Urinary bladder (tissue), 4 donors: ENCODE results near the gene DHX32. TPM values are rescaled to one million over a fixed set of nuclear protein-coding genes. Genes with fewer than 3 reads are reported as not detected.
"Not testable (repeated sequence)": the region's sequence is repeated elsewhere in the genome, so short reads cannot be mapped to it uniquely, and the experiment has no call there.

Source experiments
- DNase-seq: peaks from one replicate; pipeline ENCODE4 v3.0.0-alpha.2; 2015; ENCODE audit errors: extremely low spot score
- H3K27ac ChIP-seq: one replicate; pipeline ENCODE4 v1.5.1; 2013; ENCODE audit warnings: low read depth, mild to moderate bottlenecking, moderate library complexity
- H3K36me3 ChIP-seq: one replicate; pipeline ENCODE4 v1.6.1; 2013; ENCODE audit warnings: mild to moderate bottlenecking, moderate library complexity; ENCODE audit not compliant: insufficient read depth
- H3K4me1 ChIP-seq: one replicate; pipeline ENCODE4 v1.6.1; 2013; ENCODE audit warnings: mild to moderate bottlenecking, moderate library complexity; ENCODE audit not compliant: insufficient read depth
- H3K4me3 ChIP-seq: one replicate; pipeline ENCODE4 v1.5.1; 2013; ENCODE audit warnings: low read depth, low read length
- WGBS: extraction: QIAGEN DNeasy Blood & Tissue Kit; methylation state at CpG from one replicate; pipeline ENCODE4 v1.1.7; 2013; 5-methylcytosine and 5-hydroxymethylcytosine counted together
- polyA plus RNA-seq: library from polyadenylated mRNA; stranded (reverse); fragments of 200-250 nt; gene quantifications from one replicate; pipeline ENCODE4 v1.2.3, GENCODE V29; 2013
- total RNA-seq: library from RNA; depleted of rRNA; stranded (reverse); fragments of >200 nt; gene quantifications from one replicate; pipeline ENCODE4 v1.2.3, GENCODE V29; 2014
- donor health status: healthy with polysubstance abuse.
- donor health status: healthy.

Gene DHX32
- total RNA-seq (30.2 TPM), polyA plus RNA-seq (15.8 TPM)

GRCh38 chr10:125881192-125881591 lies at the start of gene DHX32:
Gene DHX32, minus strand, starts transcription at chr10:125881292. Its CDS starts 468 bp downstream, at chr10:125880824.
- Histone ChIP-seq H3K4me3 (no peak within 1 kb of the TSS), H3K4me1 (no peaks in the 10 kb centered on the region), H3K36me3 (no peaks in the 10 kb centered on the region), H3K27ac (no peak within 1 kb of the TSS)
- DNase-seq, result no peak
- WGBS, result 59% methylated on average over 4 of the region's 4 CpGs

- H3K4me1 ChIP-seq, result no peaks in the 10 kb centered on the region
These were observed 48.5 kb upstream of the DHX32 start for GRCh38 chr10:125929618-125930017.

GRCh38 chr10:125928928-125929585 lies 48.0 kb upstream of the DHX32 start:
- Histone ChIP-seq H3K27ac (no peak overlapping the region), H3K4me1 (no peaks in the 10 kb centered on the region), H3K4me3 (no peak overlapping the region), H3K36me3 (no peaks in the 10 kb centered on the region)
- WGBS, result 78% methylated on average over 7 of the region's 7 CpGs
- DNase-seq, result no peak

More at GRCh38 chr10:125929618-125930017, 48.5 kb upstream of the DHX32 start:
- WGBS, result 82% methylated on average over 4 of the region's 4 CpGs
- no peak overlapping the region for H3K4me3 ChIP-seq
- H3K36me3 ChIP-seq, result no peaks in the 10 kb centered on the region
- H3K27ac ChIP-seq, result no peak overlapping the region
- no peak for DNase-seq

GRCh38 chr10:125927265-125927664 lies 46.2 kb upstream of the DHX32 start:
- not testable (repeated sequence) for H3K4me1 ChIP-seq, H3K27ac ChIP-seq, DNase-seq, H3K36me3 ChIP-seq, H3K4me3 ChIP-seq
- 76% methylated on average over 5 of the region's 5 CpGs for WGBS

- WGBS, result 58% methylated on average over 5 of the region's 5 CpGs
- Histone ChIP-seq H3K4me3 (no peak overlapping the region), H3K36me3 (no peaks in the 10 kb centered on the region), H3K27ac (no peak overlapping the region), H3K4me1 (no peaks in the 10 kb centered on the region)
- no peak for DNase-seq
These were observed 45.2 kb upstream of the DHX32 start for GRCh38 chr10:125926247-125926646.

GRCh38 chr10:125925262-125925834 lies 44.3 kb upstream of the DHX32 start:
- Histone ChIP-seq H3K4me1 (no peaks in the 10 kb centered on the region), H3K4me3 (no peak overlapping the region), H3K27ac (no peak overlapping the region), H3K36me3 (no peaks in the 10 kb centered on the region)
- 76% methylated on average over 5 of the region's 5 CpGs for WGBS
- DNase-seq, result no peak

GRCh38 chr10:125921643-125922306 lies 40.7 kb upstream of the DHX32 start:
- H3K4me3 ChIP-seq, H3K36me3 ChIP-seq, H3K4me1 ChIP-seq, DNase-seq, H3K27ac ChIP-seq: not testable (repeated sequence)
- 93% methylated on average over 2 of the region's 2 CpGs for WGBS

GRCh38 chr10:125917704-125918361 lies 36.7 kb upstream of the DHX32 start:
- H3K36me3 ChIP-seq, H3K4me3 ChIP-seq, DNase-seq, H3K27ac ChIP-seq, H3K4me1 ChIP-seq: not testable (repeated sequence)
- 89% methylated on average over 8 of the region's 8 CpGs for WGBS

- Histone ChIP-seq H3K4me3 (no peak overlapping the region), H3K36me3 (no peaks in the 10 kb centered on the region), H3K4me1 (no peaks in the 10 kb centered on the region), H3K27ac (no peak overlapping the region)
- no peak for DNase-seq
- 68% methylated on average over 3 of the region's 3 CpGs for WGBS
These were observed 35.9 kb upstream of the DHX32 start for GRCh38 chr10:125916977-125917376.

- H3K27ac ChIP-seq, H3K36me3 ChIP-seq, H3K4me3 ChIP-seq, H3K4me1 ChIP-seq, DNase-seq: not testable (repeated sequence)
- WGBS, result 39% methylated on average over 6 of the region's 6 CpGs
These were observed 32.2 kb upstream of the DHX32 start for GRCh38 chr10:125913277-125913676.

GRCh38 chr10:125911990-125912389 lies 30.9 kb upstream of the DHX32 start:
- 68% methylated on average over 4 of the region's 4 CpGs for WGBS
- H3K4me1 ChIP-seq, result no peaks in the 10 kb centered on the region
- H3K27ac ChIP-seq, result no peak overlapping the region
- no peak for DNase-seq
- H3K4me3 ChIP-seq, result no peak overlapping the region
- no peaks in the 10 kb centered on the region for H3K36me3 ChIP-seq

GRCh38 chr10:125911145-125911544 lies 30.1 kb upstream of the DHX32 start:
- no peaks in the 10 kb centered on the region for H3K36me3 ChIP-seq
- WGBS, result 89% methylated on average over 10 of the region's 10 CpGs

GRCh38 chr10:125909491-125909890 lies 28.4 kb upstream of the DHX32 start:
- not testable (repeated sequence) for H3K36me3 ChIP-seq, H3K4me1 ChIP-seq, DNase-seq, H3K4me3 ChIP-seq, H3K27ac ChIP-seq
- WGBS, result 50% methylated on average over 3 of the region's 3 CpGs

More at GRCh38 chr10:125911145-125911544, 30.1 kb upstream of the DHX32 start:
- Histone ChIP-seq H3K4me3 (no peak overlapping the region), H3K27ac (no peak overlapping the region), H3K4me1 (no peaks in the 10 kb centered on the region)
- DNase-seq, result no peak

GRCh38 chr10:125908813-125909212 lies 27.7 kb upstream of the DHX32 start:
- H3K4me3 ChIP-seq, H3K4me1 ChIP-seq, H3K27ac ChIP-seq, DNase-seq, H3K36me3 ChIP-seq: not testable (repeated sequence)
- 53% methylated on average over 2 of the region's 2 CpGs for WGBS
